ENCODE results near the gene NKX6-2. TPM values are rescaled to one million over a fixed set of nuclear protein-coding genes. Genes with fewer than 3 reads are reported as not detected.

The NKX6-2 gene
- total and polyA plus RNA-seq, 2 of the 8 experiments (the other 6 are each of a cell fraction or from before 2014, with no cell fraction given), result 0.06 TPM; not detected in 1

- TF ChIP-seq ATF2 (IDR thresholded peaks at IDR 0.05; ENCODE audit: low read length) (no peak), TCF12 (IDR thresholded peaks at IDR 0.05; ENCODE audit: low read depth, low read length) (no peak), ASH2L (IDR thresholded peaks at IDR 0.05; ENCODE audit: low read length) (no peak), MAFK (IDR thresholded peaks at IDR 0.05; ENCODE audit: low read depth, low read length) (no peak), NANOG (IDR thresholded peaks at IDR 0.05; ENCODE audit: insufficient read depth, low read depth, low read length, poor library complexity, severe bottlenecking) (no peak), CREB1 (IDR thresholded peaks at IDR 0.05) (no peak)
- TF ChIP-seq, protein P1, sequence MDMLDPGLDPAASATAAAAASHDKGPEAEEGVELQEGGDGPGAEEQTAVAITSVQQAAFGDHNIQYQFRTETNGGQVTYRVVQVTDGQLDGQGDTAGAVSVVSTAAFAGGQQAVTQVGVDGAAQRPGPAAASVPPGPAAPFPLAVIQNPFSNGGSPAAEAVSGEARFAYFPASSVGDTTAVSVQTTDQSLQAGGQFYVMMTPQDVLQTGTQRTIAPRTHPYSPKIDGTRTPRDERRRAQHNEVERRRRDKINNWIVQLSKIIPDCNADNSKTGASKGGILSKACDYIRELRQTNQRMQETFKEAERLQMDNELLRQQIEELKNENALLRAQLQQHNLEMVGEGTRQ (IDR thresholded peaks at IDR 0.05; ENCODE audit: low read length), result no peak
Observed at GRCh38 chr10:132813560-132814468, 27.9 kb upstream of the NKX6-2 start (continued).

All from H1 (cell line).